Neural progenitor cell (in vitro differentiated cells): Measurements from ENCODE around the gene PDE8B. TPM values are rescaled to one million over a fixed set of nuclear protein-coding genes. Genes with fewer than 3 reads are reported as not detected.

Experiments
- DNase-seq: peaks from one replicate; pipeline ENCODE4 v3.0.0-alpha.2; 2016; ENCODE audit warnings: low spot score
- H2AFZ ChIP-seq: fragments of 200-600 bp; sonication (generic); replicated peaks from 2 replicates; pipeline ENCODE4 v1.6.1; 2016; ENCODE audit warnings: antibody characterized with exemption
- H3F3A ChIP-seq: fragments of 200-600 bp; sonication (generic); 2 replicates; pipeline ENCODE4 v1.6.1; 2016; ENCODE audit warnings: antibody characterized with exemption, low read depth
- H3K27ac ChIP-seq: fragments of 200-600 bp; sonication (generic); 2 replicates; pipeline ENCODE4 v1.5.1; 2016; ENCODE audit warnings: mild to moderate bottlenecking
- H3K27me3 ChIP-seq: fragments of 200-600 bp; sonication (generic); 2 replicates; pipeline ENCODE4 v1.6.1; 2016; ENCODE audit warnings: mild to moderate bottlenecking, moderate library complexity
- H3K36me3 ChIP-seq: fragments of 200-600 bp; sonication (generic); 2 replicates; pipeline ENCODE4 v1.5.1; 2016
- H3K4me1 ChIP-seq: fragments of 200-600 bp; sonication (generic); 2 replicates; pipeline ENCODE4 v1.6.1; 2016; ENCODE audit warnings: mixed run types
- H3K4me2 ChIP-seq: fragments of 200-600 bp; sonication (generic); 2 replicates; pipeline ENCODE4 v1.6.1; 2016
- H3K4me3 ChIP-seq: fragments of 200-600 bp; sonication (generic); 2 replicates; pipeline ENCODE4 v1.5.1; 2016
- H3K79me2 ChIP-seq: fragments of 200-600 bp; sonication (generic); 2 replicates; pipeline ENCODE4 v1.6.1; 2016; ENCODE audit warnings: low read depth
- H3K9ac ChIP-seq: fragments of 200-600 bp; sonication (generic); 2 replicates; pipeline ENCODE4 v1.6.1; 2016
- H3K9me3 ChIP-seq: fragments of 200-600 bp; sonication (generic); 2 replicates; pipeline ENCODE4 v1.5.1; 2016; ENCODE audit warnings: low read depth
- H4K20me1 ChIP-seq: fragments of 200-600 bp; sonication (generic); 2 replicates; pipeline ENCODE4 v1.6.1; 2016; ENCODE audit warnings: low read depth
- H3K27ac Mint-ChIP-seq: 3 replicates; pipeline ENCODE4 v1.8.0; 2021; ENCODE audit warnings: mixed read lengths
- H3K27me3 Mint-ChIP-seq: 2 replicates; pipeline ENCODE4 v1.8.0; 2022; ENCODE audit warnings: low read depth, mild to moderate bottlenecking, inconsistent platforms, moderate library complexity, mixed read lengths; ENCODE audit not compliant: insufficient read depth
- H3K36me3 Mint-ChIP-seq: 3 replicates; pipeline ENCODE4 v1.8.0; 2021; ENCODE audit warnings: mixed read lengths
- H3K4me1 Mint-ChIP-seq: 3 replicates; pipeline ENCODE4 v1.8.0; 2021; ENCODE audit warnings: mixed read lengths
- H3K4me3 Mint-ChIP-seq: 3 replicates; pipeline ENCODE4 v1.8.0; 2021; ENCODE audit warnings: mild to moderate bottlenecking, moderate library complexity, mixed read lengths
- H3K9me3 Mint-ChIP-seq: 3 replicates; pipeline ENCODE4 v1.8.0; 2020; ENCODE audit warnings: mixed read lengths
- EZH2 ChIP-seq: fragments of 200-600 bp; sonication (generic); IDR thresholded peaks from 2 replicates; pipeline ENCODE4 v1.6.1; 2017; ENCODE audit warnings: antibody characterized with exemption, mild to moderate bottlenecking, moderate library complexity
- EZH2phosphoT487 ChIP-seq: fragments of 200-600 bp; sonication (generic); IDR thresholded peaks from 2 replicates; pipeline ENCODE4 v1.6.1; 2017; ENCODE audit warnings: antibody characterized with exemption
- total RNA-seq: library from RNA; depleted of rRNA; stranded (reverse); fragments of >200 nt; gene quantifications from 2 replicates; pipeline ENCODE4 v1.2.3, GENCODE V29; 2015; ENCODE audit warnings: low replicate concordance
- TF ChIP-seq, protein P1 (sequence below): fragments of 200-600 bp; sonication (generic); IDR thresholded peaks from 2 replicates; pipeline ENCODE4 v1.5.1; 2017; ENCODE audit warnings: antibody characterized with exemption, mild to moderate bottlenecking

PDE8B gene
- total RNA-seq, 1 donor from 2014 or later: 4.3 TPM

DNA sequence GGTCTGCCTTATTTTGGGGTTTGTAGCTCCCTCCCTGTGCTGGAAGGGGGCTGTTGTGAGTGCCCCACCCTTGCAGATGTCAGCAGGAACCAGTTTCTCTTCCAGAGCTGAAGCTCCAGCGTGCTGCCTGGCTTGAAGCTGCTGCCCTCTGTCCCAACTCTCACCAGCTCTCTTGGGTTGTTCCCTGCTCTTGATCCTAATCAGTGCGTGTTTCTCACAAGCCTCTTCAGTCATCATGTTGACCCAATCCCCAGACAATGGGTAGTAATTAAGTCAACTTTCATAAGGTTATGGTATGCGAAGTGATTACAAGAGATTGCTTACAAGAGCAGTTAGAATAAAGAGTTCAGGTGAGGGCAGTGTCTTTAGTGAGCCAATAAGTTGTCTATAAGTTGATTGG is 57.0 kb downstream of the PDE8B start:
- Histone ChIP-seq H3K9me3 (no peaks in the 10 kb centered on the region), H2AFZ (no peak overlapping the region), H3K79me2 (no peaks in the 10 kb centered on the region), H3K36me3 (no peaks in the 10 kb centered on the region), H3K4me3 (no peak overlapping the region), H3K9ac (no peak overlapping the region), H3F3A (no peaks in the 10 kb centered on the region), H3K4me2 (no peak overlapping the region), H4K20me1 (no peaks in the 10 kb centered on the region), H3K27ac (no peak overlapping the region), H3K27me3 (no peaks in the 10 kb centered on the region), H3K4me1 (no peaks in the 10 kb centered on the region)
- DNase-seq: no peak
- Mint-ChIP-seq H3K27ac (no peak overlapping the region), H3K9me3 (peaks cover 12% of the 10 kb centered on the region), H3K36me3 (no peaks in the 10 kb centered on the region), H3K4me3 (no peak overlapping the region), H3K27me3 (no peaks in the 10 kb centered on the region), H3K4me1 (no peaks in the 10 kb centered on the region)
- TF ChIP-seq EZH2: no peak
- TF ChIP-seq, protein P1, sequence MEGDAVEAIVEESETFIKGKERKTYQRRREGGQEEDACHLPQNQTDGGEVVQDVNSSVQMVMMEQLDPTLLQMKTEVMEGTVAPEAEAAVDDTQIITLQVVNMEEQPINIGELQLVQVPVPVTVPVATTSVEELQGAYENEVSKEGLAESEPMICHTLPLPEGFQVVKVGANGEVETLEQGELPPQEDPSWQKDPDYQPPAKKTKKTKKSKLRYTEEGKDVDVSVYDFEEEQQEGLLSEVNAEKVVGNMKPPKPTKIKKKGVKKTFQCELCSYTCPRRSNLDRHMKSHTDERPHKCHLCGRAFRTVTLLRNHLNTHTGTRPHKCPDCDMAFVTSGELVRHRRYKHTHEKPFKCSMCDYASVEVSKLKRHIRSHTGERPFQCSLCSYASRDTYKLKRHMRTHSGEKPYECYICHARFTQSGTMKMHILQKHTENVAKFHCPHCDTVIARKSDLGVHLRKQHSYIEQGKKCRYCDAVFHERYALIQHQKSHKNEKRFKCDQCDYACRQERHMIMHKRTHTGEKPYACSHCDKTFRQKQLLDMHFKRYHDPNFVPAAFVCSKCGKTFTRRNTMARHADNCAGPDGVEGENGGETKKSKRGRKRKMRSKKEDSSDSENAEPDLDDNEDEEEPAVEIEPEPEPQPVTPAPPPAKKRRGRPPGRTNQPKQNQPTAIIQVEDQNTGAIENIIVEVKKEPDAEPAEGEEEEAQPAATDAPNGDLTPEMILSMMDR: no peak
- TF ChIP-seq EZH2phosphoT487: no peak

DNA sequence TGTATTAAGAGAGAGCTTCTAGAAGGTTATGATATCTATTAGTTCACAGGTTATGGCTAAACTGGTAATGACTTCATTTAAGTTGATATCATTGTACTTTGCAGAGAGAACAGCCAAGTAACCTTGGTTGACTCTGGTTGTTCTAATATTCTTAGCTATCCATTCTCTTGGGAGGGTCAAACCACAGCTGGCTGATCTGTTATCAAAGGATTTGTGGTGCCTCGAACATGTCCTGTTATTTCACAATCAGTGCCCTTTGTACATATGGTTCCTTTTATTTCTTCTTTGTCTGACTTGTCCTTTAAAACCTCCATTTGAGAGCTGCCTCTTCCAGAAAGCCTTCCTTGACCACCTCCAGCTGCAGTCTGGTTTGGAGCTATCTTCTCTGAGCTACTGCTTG is 61.7 kb downstream of the PDE8B start:
- Mint-ChIP-seq H3K4me3 (no peak overlapping the region), H3K9me3 (peaks cover 12% of the 10 kb centered on the region), H3K27ac (no peak overlapping the region), H3K4me1 (peaks cover 2% of the 10 kb centered on the region), H3K27me3 (no peaks in the 10 kb centered on the region), H3K36me3 (no peaks in the 10 kb centered on the region)
- Histone ChIP-seq H3K9ac (no peak overlapping the region), H3K27ac (no peak overlapping the region), H3K79me2 (no peaks in the 10 kb centered on the region), H3K9me3 (no peaks in the 10 kb centered on the region), H3K4me1 (no peaks in the 10 kb centered on the region), H3F3A (no peaks in the 10 kb centered on the region), H3K36me3 (no peaks in the 10 kb centered on the region), H4K20me1 (no peaks in the 10 kb centered on the region), H2AFZ (no peak overlapping the region), H3K4me2 (no peak overlapping the region), H3K27me3 (no peaks in the 10 kb centered on the region), H3K4me3 (no peak overlapping the region)
- DNase-seq: no peak
- TF ChIP-seq, protein P1: no peak
- TF ChIP-seq EZH2phosphoT487 (no peak), EZH2 (no peak)

DNA sequence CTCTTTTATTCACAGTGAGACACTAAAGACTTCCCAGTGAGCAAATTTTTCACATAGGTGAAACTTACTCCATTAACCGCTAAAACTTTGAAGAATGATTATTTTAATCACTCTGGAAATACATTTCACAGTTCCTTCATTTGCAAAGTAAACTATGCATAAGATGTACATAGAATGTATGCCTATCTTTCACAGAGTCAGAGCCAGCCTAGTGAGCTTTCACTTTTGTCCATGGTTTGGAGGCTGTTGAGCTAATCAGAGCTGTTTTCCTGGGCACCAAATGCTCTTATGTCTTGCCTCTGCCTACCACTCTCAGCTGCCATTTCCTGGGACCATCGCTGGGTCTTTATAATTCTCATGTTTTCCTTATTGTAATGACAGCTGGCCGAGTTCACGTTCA is 67.3 kb downstream of the PDE8B start:
- Histone ChIP-seq H3K4me1 (no peaks in the 10 kb centered on the region), H3K27me3 (no peaks in the 10 kb centered on the region), H3K4me3 (no peak overlapping the region), H3K4me2 (no peak overlapping the region), H2AFZ (no peak overlapping the region), H3K36me3 (no peaks in the 10 kb centered on the region), H3K79me2 (no peaks in the 10 kb centered on the region), H3F3A (no peaks in the 10 kb centered on the region), H3K9ac (no peak overlapping the region), H3K27ac (no peak overlapping the region), H3K9me3 (no peaks in the 10 kb centered on the region), H4K20me1 (no peaks in the 10 kb centered on the region)
- DNase-seq: no peak
- TF ChIP-seq, protein P1: no peak
- TF ChIP-seq EZH2 (no peak), EZH2phosphoT487 (no peak)
- no peaks in the 10 kb centered on the region for H3K27me3 Mint-ChIP-seq
- peaks cover 2% of the 10 kb centered on the region for H3K4me1 Mint-ChIP-seq
- H3K36me3 Mint-ChIP-seq: no peaks in the 10 kb centered on the region
- no peak overlapping the region for H3K27ac Mint-ChIP-seq
- no peaks in the 10 kb centered on the region for H3K9me3 Mint-ChIP-seq
- H3K4me3 Mint-ChIP-seq: no peak overlapping the region

DNA sequence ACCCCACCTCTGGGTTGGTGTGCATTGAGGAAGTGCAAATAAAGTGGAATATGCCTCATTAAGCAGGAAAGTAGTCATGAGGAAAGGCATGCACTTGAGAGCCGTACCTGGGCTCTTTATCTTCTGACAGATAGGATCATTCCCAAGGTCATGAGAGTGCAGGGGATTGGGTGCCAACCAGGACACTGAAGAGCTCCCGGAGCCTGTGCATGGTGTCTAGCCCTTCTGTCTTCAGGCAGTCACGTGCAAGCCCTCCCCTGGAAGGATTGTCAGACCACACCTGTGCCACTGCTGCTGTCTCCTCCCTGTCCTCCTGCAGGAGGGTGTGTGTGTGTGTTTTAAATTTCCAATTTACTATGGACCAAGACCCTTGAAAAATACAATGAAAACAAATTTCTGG is 69.6 kb downstream of the PDE8B start:
- H3K4me3 ChIP-seq: no peak overlapping the region
- no peaks in the 10 kb centered on the region for H3F3A ChIP-seq
- H3K9ac ChIP-seq: no peak overlapping the region
- H3K4me2 ChIP-seq: no peak overlapping the region
- H3K79me2 ChIP-seq: no peaks in the 10 kb centered on the region
- peaks cover 2% of the 10 kb centered on the region for H3K4me1 Mint-ChIP-seq
- TF ChIP-seq EZH2: no peak
- TF ChIP-seq EZH2phosphoT487: no peak
- TF ChIP-seq, protein P1: no peak
- H2AFZ ChIP-seq: no peak overlapping the region
- H3K4me3 Mint-ChIP-seq: no peak overlapping the region
- no peaks in the 10 kb centered on the region for H3K9me3 Mint-ChIP-seq
- no peaks in the 10 kb centered on the region for H3K9me3 ChIP-seq
- H3K36me3 ChIP-seq: no peaks in the 10 kb centered on the region
- H3K27ac ChIP-seq: no peak overlapping the region
- no peaks in the 10 kb centered on the region for H3K27me3 ChIP-seq
- no peak for DNase-seq
- H3K27me3 Mint-ChIP-seq: no peaks in the 10 kb centered on the region
- no peaks in the 10 kb centered on the region for H3K36me3 Mint-ChIP-seq
- no peaks in the 10 kb centered on the region for H3K4me1 ChIP-seq
- no peak overlapping the region for H3K27ac Mint-ChIP-seq
- no peaks in the 10 kb centered on the region for H4K20me1 ChIP-seq
